ENCODE data around the gene TEPSIN. TPM values are rescaled to one million over a fixed set of nuclear protein-coding genes. Genes with fewer than 3 reads are reported as not detected.

The TEPSIN gene
- total and polyA plus RNA-seq, 2 of the 8 experiments (the other 6 are each of a cell fraction or from before 2014, with no cell fraction given): 22.9 to 28.0 TPM

DNA sequence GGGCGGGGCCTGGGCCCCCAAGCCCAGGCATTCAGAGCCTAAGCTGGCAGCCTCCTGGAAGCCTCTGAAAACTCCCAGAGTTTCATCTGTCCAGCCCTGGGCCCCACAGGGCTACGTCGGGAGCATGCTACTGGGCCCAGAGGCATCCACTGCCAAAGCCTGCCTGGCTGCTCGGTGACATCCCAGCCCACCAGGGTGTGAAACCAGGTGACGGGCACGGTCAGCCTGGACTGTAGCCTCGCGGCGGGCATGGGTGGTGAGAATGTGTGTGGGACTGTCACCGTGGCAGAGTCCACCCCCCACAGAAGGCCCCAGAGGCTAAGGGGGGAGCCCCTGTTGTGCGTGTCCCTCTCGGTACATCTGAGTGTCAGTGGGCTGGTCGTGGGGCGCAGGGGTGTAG, 47.2 kb downstream of the TEPSIN start:
- Histone ChIP-seq H3K27ac (ENCODE audit: low read depth, low read length) (no peak overlapping the region), H3K4me3 (ENCODE audit: extremely low read depth in 1 of 4, insufficient read depth in 2 of 4, low read depth in 3 of 4, low read length in 4 of 4) (no peak overlapping the region), H3K23ac (ENCODE audit: insufficient read length) (no peak overlapping the region), H4K91ac (replicated peaks; ENCODE audit: insufficient read length, low read length) (no peak overlapping the region), H2BK12ac (ENCODE audit: low read depth, low read length) (no peak overlapping the region), H3K27me3 (replicated peaks in 1 of 4; ENCODE audit: control insufficient read depth in 3 of 4, extremely low read depth in 1 of 4, insufficient read depth in 3 of 4, low read length in 3 of 4) (no peaks in the 10 kb centered on the region), H3K23me2 (ENCODE audit: low read depth, low read length) (no peaks in the 10 kb centered on the region), H3K79me2 (ENCODE audit: control insufficient read depth in 1 of 2, insufficient read depth in 2 of 2, low read length in 2 of 2) (no peaks in the 10 kb centered on the region), H3K56ac (replicated peaks; ENCODE audit: insufficient read length, low read depth, low read length) (no peak overlapping the region), H2AFZ (ENCODE audit: low read length) (no peak overlapping the region), H3K4me1 (replicated peaks in 1 of 4; ENCODE audit: control insufficient read depth in 3 of 4, insufficient read depth in 4 of 4, low read length in 3 of 4) (no peaks in the 10 kb centered on the region), H2BK5ac (ENCODE audit: low read depth, low read length) (no peak overlapping the region), H4K20me1 (replicated peaks in 1 of 2; ENCODE audit: control insufficient read depth in 1 of 2, insufficient read depth in 2 of 2, low read length in 2 of 2) (peaks cover 0 to 2% of the 10 kb centered on the region in 2 experiments), H2BK15ac (ENCODE audit: low read length) (no peak overlapping the region), H3K79me1 (ENCODE audit: low read depth, low read length) (no peaks in the 10 kb centered on the region), H3K9ac (replicated peaks in 1 of 4; ENCODE audit: extremely low read depth in 1 of 4, low read depth in 3 of 4, low read length in 3 of 4) (no peak overlapping the region), H4K5ac (ENCODE audit: insufficient read length, low read depth, low read length) (no peak overlapping the region), H2BK20ac (ENCODE audit: low read length) (no peak overlapping the region), H3K4me2 (ENCODE audit: insufficient read depth in 1 of 2, low read depth in 2 of 2, low read length in 2 of 2) (no peak overlapping the region), H2BK120ac (replicated peaks; ENCODE audit: low read depth, low read length) (no peak overlapping the region), H3K36me3 (ENCODE audit: control insufficient read depth in 2 of 4, insufficient read depth in 4 of 4, low read length in 3 of 4) (peaks cover 0 to 20% (median 3%) of the 10 kb centered on the region in 4 experiments; a peak in 3 of 8 replicates), H2AK5ac (ENCODE audit: low read depth, low read length) (no peak overlapping the region), H4K8ac (ENCODE audit: extremely low read depth, insufficient read depth, low read length) (peak overlapping the region; percentile 51; the same call in 1 of the 2 replicates), H3K14ac (ENCODE audit: insufficient read length) (no peak overlapping the region), H3K9me3 (ENCODE audit: insufficient read depth in 2 of 2, low read depth in 1 of 2, low read length in 1 of 2) (no peaks in the 10 kb centered on the region), H3K18ac (ENCODE audit: extremely low read depth, low read length) (no peak overlapping the region), H3K4ac (replicated peaks; ENCODE audit: insufficient read length, low read depth, low read length) (no peak overlapping the region)
- ChIA-PET CTCF (ENCODE audit: partially characterized antibody) (interaction anchor here (0.8 to 3.2 kb wide), 3 partner anchors 9 to 62 kb away, joined by 3 to 25 read pairs (median 7); no protein-coding TSS in a partner anchor), POLR2A (ENCODE audit: partially characterized antibody) (no interaction called here)
- no peak for DNase-seq (ENCODE audit: low read depth in 1 of 2, low spot score in 2 of 2)
- TF ChIP-seq KDM4A (IDR thresholded peaks at IDR 0.05; ENCODE audit: low read depth, low read length, severe bottlenecking) (no peak), ZNF274 (IDR thresholded peaks at IDR 0.05; ENCODE audit: borderline replicate concordance, extremely low read depth, low read length) (no peak), EGR1 (IDR thresholded peaks at IDR 0.05; ENCODE audit: borderline replicate concordance, low read depth, low read length) (no peak), POLR2AphosphoS5 (IDR thresholded peaks at IDR 0.05; ENCODE audit: low read depth, low read length) (no peak), CREB1 (IDR thresholded peaks at IDR 0.05) (no peak), TAF1 (IDR thresholded peaks at IDR 0.05; ENCODE audit: low read depth, low read length) (no peak), CTBP2 (IDR thresholded peaks at IDR 0.05; ENCODE audit: borderline replicate concordance, insufficient read depth, insufficient read length, low read length) (no peak), ASH2L (IDR thresholded peaks at IDR 0.05; ENCODE audit: low read length) (no peak), FOSL1 (IDR thresholded peaks at IDR 0.05; ENCODE audit: insufficient read depth, low read depth, low read length) (no peak), NRF1 (IDR thresholded peaks at IDR 0.05; ENCODE audit: low read depth, low read length) (no peak), SP2 (IDR thresholded peaks at IDR 0.05; ENCODE audit: low read length) (no peak), CBX5 (IDR thresholded peaks at IDR 0.05; ENCODE audit: low read depth, low read length) (no peak), GTF2F1 (IDR thresholded peaks at IDR 0.05; ENCODE audit: borderline replicate concordance, low read depth, low read length) (no peak), CEBPB (IDR thresholded peaks at IDR 0.05; ENCODE audit: low read depth, low read length) (no peak), SP4 (IDR thresholded peaks at IDR 0.05; ENCODE audit: low read length) (no peak)
- TF ChIP-seq, protein P1, sequence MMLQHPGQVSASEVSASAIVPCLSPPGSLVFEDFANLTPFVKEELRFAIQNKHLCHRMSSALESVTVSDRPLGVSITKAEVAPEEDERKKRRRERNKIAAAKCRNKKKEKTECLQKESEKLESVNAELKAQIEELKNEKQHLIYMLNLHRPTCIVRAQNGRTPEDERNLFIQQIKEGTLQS (IDR thresholded peaks at IDR 0.05; ENCODE audit: insufficient read depth, low read depth, low read length): no peak
- no peak for FAIRE-seq
- WGBS, 2 experiments (ENCODE audit: extremely low coverage in 1 of 2, insufficient coverage in 1 of 2, insufficient read length in 1 of 2, insufficient replicate concordance in 2 of 2, low coverage in 1 of 2, low lambda C conversion rate in 2 of 2, missing lambda C conversion rate in 1 of 2): 84% methylated on average over 14 of the region's 14 CpGs; no CpG with 5 or more reads in 1 of the 2 experiments

Measured in H1 (cell line).